Measurements from ENCODE around the gene KIF16B. TPM values are rescaled to one million over a fixed set of nuclear protein-coding genes. Genes with fewer than 3 reads are reported as not detected.

KIF16B gene
- total and polyA plus RNA-seq, 2 of the 8 experiments (the other 6 are each of a cell fraction or from before 2014, with no cell fraction given) = 3.0 to 9.2 TPM

- FAIRE-seq = no peak
- Histone ChIP-seq H3K14ac (ENCODE audit: insufficient read length) (no peak overlapping the region), H3K23ac (ENCODE audit: insufficient read length) (no peak overlapping the region)
- TF ChIP-seq E2F6 (IDR thresholded peaks at IDR 0.05) (no peak), TBP (IDR thresholded peaks at IDR 0.05; ENCODE audit: low read depth, low read length) (no peak), CHD2 (IDR thresholded peaks at IDR 0.05; ENCODE audit: low read length) (no peak), USF2 (IDR thresholded peaks at IDR 0.05; ENCODE audit: low read length) (no peak), JUN (IDR thresholded peaks at IDR 0.05; ENCODE audit: low read depth, low read length) (no peak), SAP30 (IDR thresholded peaks at IDR 0.05; ENCODE audit: insufficient read depth, insufficient replicate concordance, low read length) (no peak), KDM1A (IDR thresholded peaks at IDR 0.05; ENCODE audit: borderline replicate concordance, low read length) (no peak), BRCA1 (IDR thresholded peaks at IDR 0.05; ENCODE audit: low read depth, low read length) (no peak), MAFK (IDR thresholded peaks at IDR 0.05; ENCODE audit: low read depth, low read length) (no peak), CTBP2 (IDR thresholded peaks at IDR 0.05; ENCODE audit: borderline replicate concordance, insufficient read depth, insufficient read length, low read length) (no peak), TEAD4 (IDR thresholded peaks at IDR 0.05; ENCODE audit: low read depth, low read length) (no peak), KDM4A (IDR thresholded peaks at IDR 0.05; ENCODE audit: low read depth, low read length, severe bottlenecking) (no peak), NRF1 (IDR thresholded peaks at IDR 0.05; ENCODE audit: low read depth, low read length) (no peak)
Observed at GRCh38 chr20:16246870-16247269, 326.4 kb downstream of the KIF16B start.

More at GRCh38 chr20:16246870-16247269, 326.4 kb downstream of the KIF16B start:
- no peaks in the 10 kb centered on the region for H4K20me1 ChIP-seq (replicated peaks in 1 of 2; ENCODE audit: control insufficient read depth in 1 of 2, insufficient read depth in 2 of 2, low read length in 2 of 2)
- no peak overlapping the region for H4K91ac ChIP-seq (replicated peaks; ENCODE audit: insufficient read length, low read length)
- H3K79me2 ChIP-seq (ENCODE audit: control insufficient read depth in 1 of 2, insufficient read depth in 2 of 2, low read length in 2 of 2) = no peaks in the 10 kb centered on the region
- ChIA-PET CTCF (ENCODE audit: partially characterized antibody) (interaction anchor here (0.6 to 1.5 kb wide), 4 partner anchors 12 to 593 kb away, joined by 3 to 4 read pairs (median 3); no protein-coding TSS in a partner anchor), POLR2A (ENCODE audit: partially characterized antibody) (no interaction called here)
- no peak overlapping the region for H3K4me3 ChIP-seq (ENCODE audit: extremely low read depth in 1 of 4, insufficient read depth in 2 of 4, low read depth in 3 of 4, low read length in 4 of 4)
- H3K36me3 ChIP-seq (ENCODE audit: control insufficient read depth in 2 of 4, insufficient read depth in 4 of 4, low read length in 3 of 4) = no peaks in the 10 kb centered on the region
- H2AK5ac ChIP-seq (ENCODE audit: low read depth, low read length) = no peak overlapping the region
- 91% methylated on average over 6 of the region's 6 CpGs; no CpG with 5 or more reads in 1 of the 2 experiments for WGBS, 2 experiments (ENCODE audit: extremely low coverage in 1 of 2, insufficient coverage in 1 of 2, insufficient read length in 1 of 2, insufficient replicate concordance in 2 of 2, low coverage in 1 of 2, low lambda C conversion rate in 2 of 2, missing lambda C conversion rate in 1 of 2)
- H3K9ac ChIP-seq (replicated peaks in 1 of 4; ENCODE audit: extremely low read depth in 1 of 4, low read depth in 3 of 4, low read length in 3 of 4) = no peak overlapping the region
- H3K56ac ChIP-seq (replicated peaks; ENCODE audit: insufficient read length, low read depth, low read length) = no peak overlapping the region
- no peak overlapping the region for H2BK15ac ChIP-seq (ENCODE audit: low read length)
- no peaks in the 10 kb centered on the region for H3K23me2 ChIP-seq (ENCODE audit: low read depth, low read length)
- no peak overlapping the region for H2BK120ac ChIP-seq (replicated peaks; ENCODE audit: low read depth, low read length)
- H2BK5ac ChIP-seq (ENCODE audit: low read depth, low read length) = no peak overlapping the region
- H3K4ac ChIP-seq (replicated peaks; ENCODE audit: insufficient read length, low read depth, low read length) = no peak overlapping the region
- H3K27ac ChIP-seq (ENCODE audit: low read depth, low read length) = no peak overlapping the region
- H4K5ac ChIP-seq (ENCODE audit: insufficient read length, low read depth, low read length) = no peak overlapping the region
- no peaks in the 10 kb centered on the region for H3K27me3 ChIP-seq (replicated peaks in 1 of 4; ENCODE audit: control insufficient read depth in 3 of 4, extremely low read depth in 1 of 4, insufficient read depth in 3 of 4, low read length in 3 of 4)
- no peak overlapping the region for H2BK20ac ChIP-seq (ENCODE audit: low read length)
- no peak overlapping the region for H2AFZ ChIP-seq (ENCODE audit: low read length)
- DNase-seq (ENCODE audit: low read depth in 1 of 2, low spot score in 2 of 2) = no peak
- no peak overlapping the region for H4K8ac ChIP-seq (ENCODE audit: extremely low read depth, insufficient read depth, low read length)
- no peaks in the 10 kb centered on the region for H3K4me1 ChIP-seq (replicated peaks in 1 of 4; ENCODE audit: control insufficient read depth in 3 of 4, insufficient read depth in 4 of 4, low read length in 3 of 4)
- H3K79me1 ChIP-seq (ENCODE audit: low read depth, low read length) = no peaks in the 10 kb centered on the region
- no peak overlapping the region for H3K4me2 ChIP-seq (ENCODE audit: insufficient read depth in 1 of 2, low read depth in 2 of 2, low read length in 2 of 2)
- H2BK12ac ChIP-seq (ENCODE audit: low read depth, low read length) = no peak overlapping the region
- no peaks in the 10 kb centered on the region for H3K9me3 ChIP-seq (ENCODE audit: insufficient read depth in 2 of 2, low read depth in 1 of 2, low read length in 1 of 2)
- H3K18ac ChIP-seq (ENCODE audit: extremely low read depth, low read length) = no peak overlapping the region

Measured in H1 (cell line).